GM15510 (cell line): ENCODE data around the gene THSD1.

Source experiments
- POLR2A ChIP-seq: IDR thresholded peaks from 3 replicates; pipeline ENCODE4 v1.6.1; 2011; ENCODE audit warnings: borderline replicate concordance; ENCODE audit not compliant: insufficient read length; ENCODE audit errors: extremely low read depth

The THSD1 gene

GRCh38 chr13:52432456-52432855 is 26.5 kb upstream of the THSD1 start:
- TF ChIP-seq POLR2A: no peak

DNA sequence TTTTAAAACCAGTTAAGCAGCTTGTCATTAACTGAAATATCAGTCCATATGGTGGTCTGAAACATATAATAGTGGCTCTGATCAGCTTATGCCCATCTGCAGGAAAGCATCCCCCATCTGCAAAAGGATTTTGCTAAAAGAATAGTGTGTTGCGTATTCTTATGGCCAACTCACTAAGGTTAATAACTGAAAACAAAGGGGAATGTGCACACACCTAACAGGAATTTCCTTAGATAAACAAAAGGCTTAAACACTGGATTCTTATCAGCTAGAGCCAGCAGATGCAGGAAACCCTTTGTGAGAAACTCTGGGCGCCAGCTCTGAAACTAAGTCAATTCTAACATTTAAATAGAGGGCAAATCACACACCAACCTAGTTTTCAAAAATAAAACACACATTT is 22.3 kb upstream of the THSD1 start:
- TF ChIP-seq POLR2A: no peak

GRCh38 chr13:52421216-52421615 is 15.2 kb upstream of the THSD1 start:
- no peak for TF ChIP-seq POLR2A

GRCh38 chr13:52419080-52419479 is 13.1 kb upstream of the THSD1 start:
- no peak for TF ChIP-seq POLR2A

- TF ChIP-seq POLR2A: no peak
Measured at GRCh38 chr13:52414963-52415362, 9.0 kb upstream of the THSD1 start.

DNA sequence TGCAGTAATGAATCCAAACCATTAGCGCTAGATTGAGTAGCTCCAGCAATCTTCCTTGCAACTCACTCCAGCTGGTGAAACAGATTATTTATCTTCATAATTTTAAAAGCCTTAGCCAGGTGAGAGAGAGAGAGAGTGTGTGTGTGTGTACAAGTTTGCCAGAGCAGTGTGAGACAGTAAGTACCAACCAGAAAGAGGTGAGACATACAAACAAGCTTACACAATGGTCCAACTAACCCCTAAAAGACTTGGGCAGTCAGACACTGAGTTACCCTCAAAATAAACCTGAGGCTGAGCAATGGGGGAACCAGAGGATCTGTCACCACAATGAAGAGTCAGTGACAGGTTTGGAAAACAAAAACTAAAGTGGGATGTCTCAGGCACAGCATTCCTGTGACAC is 8.1 kb upstream of the THSD1 start:
- no peak for TF ChIP-seq POLR2A

GRCh38 chr13:52412128-52412527 is 6.2 kb upstream of the THSD1 start:
- no peak for TF ChIP-seq POLR2A

- TF ChIP-seq POLR2A: no peak
Measured at GRCh38 chr13:52411629-52412028, 5.7 kb upstream of the THSD1 start.

DNA sequence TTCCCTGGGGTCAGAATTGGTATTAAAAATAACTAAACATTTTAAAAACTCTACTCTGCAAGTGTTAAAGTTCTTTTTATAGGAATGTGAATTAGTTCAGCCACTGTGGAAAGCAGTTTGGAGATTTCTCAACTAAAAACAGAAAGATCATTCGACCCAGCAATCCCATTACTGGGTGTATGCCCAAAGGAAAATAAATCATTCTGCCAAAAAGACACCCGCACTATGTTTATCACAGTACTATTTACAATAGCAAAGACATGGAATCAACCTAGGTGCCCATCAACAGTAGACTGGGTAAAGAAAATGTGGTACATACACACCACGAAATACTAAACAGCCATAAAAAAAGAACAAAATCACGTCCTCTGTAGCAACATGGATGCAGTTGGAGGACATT is 657 bp upstream of the THSD1 start:
- TF ChIP-seq POLR2A: no peak

- TF ChIP-seq POLR2A: no peak
Measured at GRCh38 chr13:52405369-52405766, 604 bp downstream of the THSD1 start.

DNA sequence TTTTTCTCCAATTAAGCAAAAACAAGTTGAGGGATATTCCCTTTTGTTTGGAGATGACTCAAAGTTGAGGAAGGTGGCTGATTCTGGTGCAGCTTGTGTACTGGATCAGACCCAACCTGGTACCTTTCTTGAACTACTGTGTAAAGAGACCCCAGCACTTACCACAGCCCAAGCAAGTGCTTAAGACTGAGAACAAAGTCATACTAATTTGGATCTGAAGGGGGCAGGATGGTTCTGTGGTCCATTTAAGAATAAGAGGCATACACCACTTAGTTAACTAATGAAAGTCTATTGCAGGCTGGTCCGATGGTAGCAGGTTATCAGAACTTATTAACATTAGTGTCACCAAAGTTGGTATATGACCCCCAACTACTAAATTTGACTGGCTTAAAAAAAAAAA is 6.3 kb downstream of the THSD1 start:
- TF ChIP-seq POLR2A: no peak

DNA sequence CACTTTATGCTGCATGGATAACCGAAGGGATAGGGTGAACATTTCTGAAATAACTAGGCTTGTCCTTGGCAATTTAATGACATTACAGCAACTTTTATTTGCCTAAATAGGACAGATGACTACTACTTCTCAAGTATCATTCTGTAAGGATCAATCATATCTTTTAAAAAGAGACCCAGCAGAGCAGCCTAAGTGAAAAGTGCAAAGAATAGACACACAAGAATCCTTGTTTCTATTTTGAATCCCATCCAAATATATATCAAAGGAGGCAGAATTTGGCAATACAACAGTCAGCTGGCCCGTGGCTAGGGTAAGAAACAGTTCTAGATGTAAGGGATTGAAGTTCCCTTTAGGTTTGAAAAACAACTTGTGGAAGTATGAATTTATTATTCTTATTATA is 6.9 kb downstream of the THSD1 start:
- no peak for TF ChIP-seq POLR2A

DNA sequence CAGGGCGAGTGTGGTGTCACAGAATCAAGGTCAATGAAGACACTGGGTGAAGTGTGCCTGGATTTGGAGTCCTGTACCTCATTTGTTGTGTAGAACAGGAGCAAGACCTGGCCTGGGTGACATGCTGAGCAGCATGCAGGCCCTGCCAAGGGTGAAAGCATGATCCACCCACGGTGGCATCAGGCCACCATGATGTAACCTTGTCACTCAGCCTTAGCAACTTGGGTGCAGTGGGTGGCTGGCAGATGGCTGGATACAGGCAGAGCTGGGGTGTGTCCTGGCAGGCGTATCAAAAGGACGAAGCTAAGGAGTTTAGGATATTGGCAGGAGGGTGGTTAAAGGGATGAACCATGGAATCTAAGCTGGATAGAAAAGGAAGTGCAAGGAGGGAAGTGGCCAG is 10.3 kb downstream of the THSD1 start:
- TF ChIP-seq POLR2A: no peak

DNA sequence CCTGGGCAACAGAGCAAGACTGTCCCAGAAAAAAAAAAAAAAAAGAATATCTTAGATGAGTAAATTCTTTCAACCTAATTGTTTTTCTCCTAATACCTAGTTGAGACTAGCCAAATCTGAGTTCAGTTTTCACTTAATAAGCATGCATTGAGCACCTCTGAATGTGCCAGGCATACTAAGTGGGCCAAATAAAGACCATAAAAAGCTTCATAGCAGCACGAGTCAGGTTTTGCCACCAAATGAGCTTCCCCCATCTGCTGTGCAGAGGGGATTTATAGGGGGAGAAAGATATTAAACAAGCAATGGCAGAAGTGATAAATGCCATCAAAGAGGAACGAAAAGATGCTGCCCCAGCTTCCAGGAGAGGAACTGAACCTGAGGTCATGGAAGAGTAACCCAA is 11.4 kb downstream of the THSD1 start:
- TF ChIP-seq POLR2A: no peak

GRCh38 chr13:52393572-52394357 is 12.2 kb downstream of the THSD1 start:
- TF ChIP-seq POLR2A: no peak

- no peak for TF ChIP-seq POLR2A
Measured at GRCh38 chr13:52387721-52388120, 18.3 kb downstream of the THSD1 start.

GRCh38 chr13:52385870-52386269 is 20.1 kb downstream of the THSD1 start:
- TF ChIP-seq POLR2A: no peak
